ENCODE data around the gene OGN. TPM values are rescaled to one million over a fixed set of nuclear protein-coding genes. Genes with fewer than 3 reads are reported as not detected.
A peak's percentile ranks its signal among the peaks of the same experiment; 100 is the strongest.
"Not testable (repeated sequence)": the region's sequence is repeated elsewhere in the genome, so short reads cannot be mapped to it uniquely, and the experiment has no call there.

Gene OGN
- polyA plus RNA-seq (2013, experiment 1 of 2; ENCODE audit: insufficient read length): 2.1 TPM
- polyA plus RNA-seq (2013, experiment 2 of 2; ENCODE audit: insufficient read length): 9.9 TPM

- DNase-seq: peak; percentile 38
These were observed at the start of gene OGN for GRCh38 chr9:92404042-92404836. Gene OGN (minus strand): TSS chr9:92404578. CDS start chr9:92403407, 1,171 bp downstream.

DNA sequence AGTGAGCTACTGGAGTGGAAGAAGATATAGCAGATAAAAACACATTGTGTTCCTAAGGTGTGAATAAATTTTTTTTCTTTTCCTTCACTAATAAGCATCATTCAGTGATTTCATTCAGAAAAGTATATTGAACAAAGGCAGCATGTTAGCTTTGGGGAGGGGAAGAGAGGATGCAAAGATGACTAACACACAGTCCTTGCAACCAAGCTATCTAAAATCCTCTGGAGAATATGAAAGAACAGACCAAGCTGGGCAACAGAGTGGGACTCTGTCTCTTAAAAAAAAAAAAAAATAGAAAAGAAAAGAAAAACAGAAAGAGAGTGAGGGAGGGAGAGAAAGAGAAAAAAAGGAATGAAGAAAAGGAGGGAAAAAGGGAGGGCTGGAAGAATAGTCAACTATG is 42.2 kb upstream of the OGN start:
- DNase-seq: peak; percentile 39

GRCh38 chr9:92444841-92445240 is 40.5 kb upstream of the OGN start:
- DNase-seq: no peak

DNA sequence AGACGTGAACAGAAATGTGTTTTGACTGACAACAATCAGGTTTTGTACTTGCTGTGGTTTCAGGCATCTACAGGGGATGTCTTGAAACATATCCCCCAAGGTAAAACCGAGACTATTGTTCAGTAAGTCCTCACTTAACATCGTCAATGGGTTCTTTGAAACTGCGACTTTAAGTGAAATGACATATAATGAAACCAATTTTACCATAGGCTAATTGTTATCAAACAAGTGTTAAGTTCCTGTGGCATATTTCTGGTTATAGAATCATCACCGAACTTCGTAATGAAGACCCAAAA is 36.3 kb upstream of the OGN start:
- no peak for DNase-seq

- DNase-seq: no peak
These were observed 35.8 kb upstream of the OGN start for GRCh38 chr9:92439921-92440750.

GRCh38 chr9:92438900-92439526 is 34.6 kb upstream of the OGN start:
- DNase-seq: peak; percentile 39

GRCh38 chr9:92435263-92435662 is 30.9 kb upstream of the OGN start:
- DNase-seq: no peak

DNA sequence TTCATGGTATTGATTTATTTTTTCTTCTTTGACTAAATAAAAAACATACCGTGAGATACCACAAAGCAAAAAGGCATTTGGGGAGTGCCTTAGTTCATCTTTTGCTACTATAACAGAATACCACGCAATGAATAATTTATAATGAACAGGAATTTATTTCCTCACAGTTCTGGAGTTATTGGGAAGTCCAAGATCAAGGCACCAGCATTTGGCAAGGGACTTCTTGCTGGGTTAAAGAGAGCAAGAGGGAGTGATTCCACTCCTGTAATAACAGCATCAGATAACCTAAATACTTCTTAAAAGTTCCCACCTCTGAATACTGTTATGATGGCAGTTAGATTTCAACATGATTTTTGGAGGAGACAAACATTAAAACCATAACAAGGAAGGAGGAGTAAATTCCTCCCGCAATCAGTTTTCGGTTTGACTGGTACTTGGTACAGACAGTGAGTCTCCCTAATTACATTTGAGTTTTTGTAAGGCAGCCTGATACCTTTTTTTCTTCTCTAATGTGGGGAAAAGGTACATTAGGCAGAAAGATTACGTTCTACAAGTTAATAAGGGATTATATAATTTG is 28.7 kb upstream of the OGN start:
- no peak for DNase-seq

DNA sequence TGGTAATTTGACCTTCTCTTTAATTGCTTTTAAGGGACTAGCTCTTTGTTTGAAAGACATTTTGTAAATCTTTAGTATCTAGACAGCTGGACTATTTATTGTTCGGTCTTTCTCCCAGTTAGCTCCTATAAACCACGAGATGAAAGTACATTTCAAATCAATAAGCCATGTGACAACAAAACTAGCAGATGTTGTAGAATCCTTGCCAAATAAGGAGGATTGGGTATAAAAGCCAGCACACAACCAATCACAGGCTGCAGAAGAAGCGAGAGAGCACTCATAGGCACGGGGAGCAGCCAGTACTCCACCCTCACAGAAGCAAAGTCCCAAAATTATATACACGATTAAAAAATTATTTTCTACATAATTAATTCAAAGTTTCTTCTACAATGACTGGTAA is 28.0 kb upstream of the OGN start:
- no peak for DNase-seq

DNA sequence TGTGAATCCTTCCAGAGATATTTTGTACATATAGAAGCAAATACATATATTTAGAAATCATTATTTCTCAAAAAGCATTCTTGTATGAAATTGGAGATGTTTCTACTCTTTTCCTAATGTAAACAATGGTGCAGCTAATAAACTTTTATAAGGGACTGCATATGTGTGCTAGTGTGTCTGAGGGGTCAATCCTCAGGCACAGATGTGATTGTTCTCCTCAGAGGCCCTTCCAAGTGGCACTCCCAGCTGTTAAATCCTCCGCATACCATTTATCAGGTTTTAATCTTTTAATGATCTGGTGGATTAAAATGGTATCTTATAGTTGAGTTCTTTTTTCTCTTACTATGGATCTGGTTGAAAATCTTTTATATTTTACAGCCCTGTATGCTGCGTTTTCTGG is 25.5 kb upstream of the OGN start:
- DNase-seq: no peak

DNA sequence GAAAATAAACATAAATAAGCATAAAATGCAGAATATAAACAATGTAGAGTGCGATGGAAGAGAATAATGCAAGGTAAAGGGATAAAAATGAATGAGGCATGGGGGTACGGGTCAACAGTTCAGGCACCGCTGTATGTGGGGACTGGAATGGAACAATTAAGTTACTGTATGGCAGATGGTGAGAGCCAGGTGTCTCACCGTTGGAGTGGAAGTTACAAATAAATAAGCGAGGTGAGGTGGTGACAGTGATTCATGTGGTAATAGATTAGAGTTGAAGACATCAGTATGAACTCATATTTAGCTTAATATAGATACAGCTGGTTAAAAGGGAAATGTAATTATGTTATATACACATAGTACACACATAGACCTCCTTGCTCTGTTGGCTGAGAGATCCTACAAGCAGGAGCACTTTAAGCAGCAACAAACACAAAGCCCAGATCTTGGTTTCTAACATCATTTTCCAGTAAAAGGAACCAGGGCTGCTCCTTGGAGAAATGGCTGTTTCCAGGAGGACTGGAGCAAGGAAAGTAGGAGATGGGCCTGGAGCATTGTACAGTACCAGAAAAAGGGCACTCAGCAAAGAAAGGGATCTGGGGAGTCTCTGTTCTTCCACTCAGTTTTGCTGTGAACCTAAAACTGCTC is 22.2 kb upstream of the OGN start:
- DNase-seq: no peak

DNA sequence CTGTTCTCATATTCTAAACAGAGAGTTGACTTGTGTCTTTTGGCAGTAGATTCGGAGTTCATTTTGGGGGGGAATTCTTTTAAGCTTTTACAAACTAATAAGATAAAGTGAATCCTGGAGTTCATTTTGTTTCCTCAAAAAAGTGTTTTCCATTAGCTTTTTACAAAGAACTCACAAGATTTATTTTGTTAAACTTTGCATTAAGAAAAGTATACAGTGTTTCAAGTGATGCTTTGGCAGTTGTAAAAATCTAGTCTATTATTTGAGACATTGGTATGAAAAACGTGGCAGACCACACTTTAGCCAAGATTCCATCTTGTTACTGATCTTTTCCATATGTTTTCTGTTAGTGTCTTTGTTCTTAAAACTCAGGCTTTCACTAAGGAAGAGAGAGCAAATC is 21.1 kb upstream of the OGN start:
- DNase-seq: peak; percentile 77

DNA sequence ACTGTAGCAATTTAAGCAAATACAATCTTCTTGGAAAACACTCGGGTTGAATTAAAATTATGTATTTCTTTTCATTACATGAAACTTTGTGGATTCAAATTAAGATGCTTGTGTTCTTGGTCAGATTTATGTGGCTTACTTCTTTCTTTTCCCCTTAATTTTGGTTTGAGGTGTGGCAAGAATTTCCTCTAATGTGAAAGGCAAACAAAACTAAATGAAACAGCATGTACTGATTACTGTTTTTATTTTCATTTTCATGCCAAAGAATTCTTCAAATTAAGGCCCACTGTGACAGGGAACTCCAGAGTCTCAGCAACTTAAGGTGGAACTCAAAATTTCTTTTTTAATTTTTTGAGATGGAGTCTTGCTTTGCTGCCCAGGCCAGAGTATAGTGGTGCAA is 20.0 kb upstream of the OGN start, which contains the start of gene OMD:
TSS of gene OMD (minus strand) at position 132 of the 400 bp plus-strand sequence. CDS start 6,913 bp downstream, outside the sequence.
- DNase-seq: peak; percentile 85

DNA sequence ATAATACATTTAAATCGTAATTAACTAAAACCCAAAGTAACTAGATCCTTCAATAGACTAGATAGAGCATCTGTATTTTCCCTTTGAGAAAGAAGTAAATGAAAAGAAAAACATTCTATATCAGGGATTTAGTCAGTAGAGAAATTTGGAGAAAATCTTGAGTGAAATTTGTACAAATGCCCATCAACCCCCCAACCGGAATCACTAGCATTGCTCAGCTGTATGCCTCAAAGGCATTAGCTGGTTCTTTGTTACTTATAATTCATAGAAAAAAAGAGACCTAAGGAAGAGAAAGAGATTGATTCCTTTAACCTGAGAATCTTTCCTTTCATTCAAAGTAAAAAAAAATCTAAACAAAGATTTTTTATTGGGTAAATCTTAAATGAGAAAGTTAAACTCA is 19.2 kb upstream of the OGN start:
- no peak for DNase-seq

DNA sequence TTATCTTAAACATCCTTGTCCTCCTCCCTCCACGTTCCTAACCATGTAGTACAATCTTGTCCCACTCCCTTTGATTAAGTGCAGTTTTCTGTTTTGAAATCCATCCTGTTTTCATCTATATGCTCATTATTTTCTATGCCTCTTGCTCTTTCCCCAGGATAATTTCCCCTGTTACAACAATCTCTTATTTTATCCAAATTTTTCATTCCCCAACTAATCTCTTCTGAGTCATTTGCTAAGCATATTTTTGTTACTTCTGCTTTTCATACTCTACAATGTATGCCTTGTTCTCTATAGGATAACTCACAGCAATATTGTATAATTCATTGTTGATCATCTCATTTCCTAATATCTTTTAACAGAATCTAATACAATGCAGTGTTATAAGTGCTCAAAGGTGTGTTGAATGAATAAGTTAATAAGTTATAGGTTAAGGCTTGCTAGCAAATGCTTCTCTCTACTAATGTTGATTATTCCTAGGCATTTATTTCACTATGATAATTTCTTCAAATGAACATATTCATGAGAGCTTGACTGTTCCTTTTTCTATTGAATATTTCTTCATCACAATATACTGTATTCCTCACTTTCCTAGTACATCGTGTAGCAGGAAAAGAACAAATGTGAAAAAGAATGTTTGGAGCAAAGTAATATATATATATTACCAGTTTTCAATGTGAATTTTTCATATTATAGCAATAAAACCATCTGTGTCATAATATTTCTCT is 18.4 kb upstream of the OGN start:
- no peak for DNase-seq

GRCh38 chr9:92414566-92414965 is 10.2 kb upstream of the OGN start:
- DNase-seq: no peak

GRCh38 chr9:92411157-92411556 is 6.8 kb upstream of the OGN start:
- DNase-seq: not testable (repeated sequence)

DNA sequence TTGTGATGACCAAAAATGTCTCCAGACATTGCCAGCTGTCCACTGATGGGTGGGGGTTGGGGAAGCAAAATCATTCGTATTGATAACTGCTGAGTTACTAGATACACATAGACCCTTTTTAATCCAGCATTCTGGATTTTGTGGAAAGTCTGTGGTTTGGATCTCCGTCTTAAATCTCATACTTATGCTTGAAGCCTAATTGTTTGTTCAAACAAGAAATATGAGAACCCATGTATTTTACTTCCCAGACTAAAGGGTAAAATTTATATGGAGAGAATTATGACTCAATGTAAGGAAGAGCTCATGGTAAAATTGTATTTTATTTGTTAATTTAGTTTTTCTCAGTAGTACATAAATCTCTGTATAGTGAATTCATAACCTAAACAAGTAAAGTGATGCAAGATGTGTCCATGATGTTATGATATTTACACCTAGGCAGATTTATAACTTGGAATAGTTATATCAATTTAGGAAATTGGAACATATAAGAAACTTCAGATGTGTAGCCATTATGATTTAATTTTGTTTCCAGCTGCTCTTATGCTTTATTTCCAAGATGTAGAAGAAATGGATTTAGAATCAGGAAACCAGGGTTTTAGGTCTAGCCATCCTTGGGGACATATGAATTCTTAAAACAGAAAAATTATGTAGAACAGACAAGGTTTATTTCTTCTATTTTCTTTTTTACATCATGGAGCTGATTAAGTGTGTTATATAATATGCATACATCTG is 4.5 kb upstream of the OGN start:
- DNase-seq: no peak

GRCh38 chr9:92407818-92408217 is 3.4 kb upstream of the OGN start:
- peak; percentile 42 for DNase-seq

GRCh38 chr9:92406477-92406876 is 2.1 kb upstream of the OGN start:
- DNase-seq: peak; percentile 29

DNA sequence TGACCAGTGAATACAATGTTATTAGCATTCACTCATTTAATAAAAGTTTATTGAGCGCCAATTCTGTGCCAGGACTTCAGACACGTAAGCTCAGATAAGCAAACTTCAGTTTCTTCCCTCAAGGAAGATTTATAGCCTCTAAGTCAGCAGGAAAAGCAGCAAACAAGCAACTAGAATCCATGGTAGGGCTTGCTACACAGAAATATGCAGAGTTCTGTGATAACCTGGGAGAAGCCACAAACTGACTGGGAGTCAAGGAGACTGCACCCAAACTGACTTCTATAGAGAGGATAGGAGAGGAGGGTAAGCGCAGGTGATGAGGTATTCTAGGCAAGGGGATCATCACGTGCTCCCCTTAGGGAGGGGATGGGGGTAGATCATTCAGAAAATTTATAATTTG is 1.4 kb upstream of the OGN start:
- DNase-seq: no peak
